ENCODE results near the gene PSMB7.

PSMB7 gene

DNA sequence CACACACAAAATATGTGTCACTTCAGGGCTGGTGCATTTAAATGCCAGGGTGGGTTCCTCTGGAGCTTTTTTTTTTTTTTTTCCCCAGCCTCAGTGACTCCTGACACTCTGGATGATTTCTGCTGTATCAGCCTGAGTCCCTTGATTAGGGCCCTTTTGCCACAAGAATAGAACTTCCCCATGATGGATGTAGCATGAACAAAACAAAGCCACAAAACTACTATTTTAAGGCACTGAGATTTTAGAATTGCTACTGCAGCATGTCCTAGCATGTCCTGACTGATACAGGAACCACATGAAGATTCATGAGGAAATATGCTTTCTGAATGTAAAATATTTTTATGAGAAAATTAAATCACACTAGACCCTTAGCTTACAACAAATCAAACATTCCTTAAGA is 21.1 kb upstream of the PSMB7 start:
- Histone ChIP-seq H3K4ac (ENCODE audit: low read depth in 1 of 2, low read length in 2 of 2) (no peak overlapping the region), H2AK5ac (ENCODE audit: low read length, severe bottlenecking) (no peak overlapping the region), H3K18ac (ENCODE audit: low read depth in 1 of 2, low read length in 2 of 2) (no peak overlapping the region), H3K79me1 (replicated peaks; ENCODE audit: low read length, poor library complexity, severe bottlenecking) (no peaks in the 10 kb centered on the region), H4K91ac (ENCODE audit: low read length) (no peak overlapping the region), H2AFZ (ENCODE audit: low read depth, low read length) (no peak overlapping the region), H2BK120ac (ENCODE audit: low read depth, low read length) (no peak overlapping the region), H3K23ac (ENCODE audit: low read length in 2 of 2) (no peak overlapping the region), H3K9me3 (ENCODE audit: control insufficient read depth, low read length) (peaks cover 11% of the 10 kb centered on the region), H3K36me3 (ENCODE audit: control insufficient read depth in 1 of 2, insufficient read depth in 2 of 2, low read depth in 1 of 2, low read length in 2 of 2) (no peaks in the 10 kb centered on the region), H3K27ac (ENCODE audit: low read length, poor library complexity, severe bottlenecking) (no peak overlapping the region), H3K4me2 (ENCODE audit: low read length, poor library complexity, severe bottlenecking) (no peak overlapping the region), H2BK15ac (ENCODE audit: low read depth, poor library complexity, severe bottlenecking) (no peak overlapping the region), H3K27me3 (ENCODE audit: control insufficient read depth in 1 of 2, insufficient read depth in 1 of 2, low read length in 2 of 2) (peaks cover 24 to 31% of the 10 kb centered on the region in 2 experiments), H3K4me3 (ENCODE audit: insufficient read depth in 1 of 2, low read depth in 1 of 2, low read length in 2 of 2) (no peak overlapping the region), H2BK5ac (ENCODE audit: low read depth, low read length, poor library complexity, severe bottlenecking) (no peak overlapping the region), H3K9ac (ENCODE audit: low read length) (no peak overlapping the region), H2BK12ac (ENCODE audit: low read length in 2 of 2) (no peak overlapping the region), H4K8ac (ENCODE audit: low read length) (no peak overlapping the region), H3K4me1 (ENCODE audit: control insufficient read depth, insufficient read depth, low read depth, low read length) (no peaks in the 10 kb centered on the region), H3K14ac (ENCODE audit: low read length in 2 of 2) (no peak overlapping the region)
- no peak for DNase-seq

GRCh38 chr9:124429530-124429867 is 14.3 kb upstream of the PSMB7 start:
- Histone ChIP-seq H3K27me3 (ENCODE audit: control insufficient read depth in 1 of 2, insufficient read depth in 1 of 2, low read length in 2 of 2) (peaks cover 16 to 19% of the 10 kb centered on the region in 2 experiments), H2BK15ac (ENCODE audit: low read depth, poor library complexity, severe bottlenecking) (no peak overlapping the region)
- WGBS = 87% methylated on average over 4 of the region's 4 CpGs

GRCh38 chr9:124428751-124429529 is 13.7 kb upstream of the PSMB7 start:
- Histone ChIP-seq H3K9ac (ENCODE audit: low read length) (no peak overlapping the region), H4K8ac (ENCODE audit: low read length) (no peak overlapping the region), H4K91ac (ENCODE audit: low read length) (no peak overlapping the region), H3K14ac (ENCODE audit: low read length in 2 of 2) (no peak overlapping the region), H3K4me3 (ENCODE audit: insufficient read depth in 1 of 2, low read depth in 1 of 2, low read length in 2 of 2) (no peak overlapping the region), H2BK5ac (ENCODE audit: low read depth, low read length, poor library complexity, severe bottlenecking) (no peak overlapping the region), H3K36me3 (ENCODE audit: control insufficient read depth in 1 of 2, insufficient read depth in 2 of 2, low read depth in 1 of 2, low read length in 2 of 2) (no peaks in the 10 kb centered on the region), H3K9me3 (ENCODE audit: control insufficient read depth, low read length) (no peaks in the 10 kb centered on the region), H2AK5ac (ENCODE audit: low read length, severe bottlenecking) (no peak overlapping the region), H3K4me1 (ENCODE audit: control insufficient read depth, insufficient read depth, low read depth, low read length) (no peaks in the 10 kb centered on the region), H2BK120ac (ENCODE audit: low read depth, low read length) (no peak overlapping the region), H3K27me3 (ENCODE audit: control insufficient read depth in 1 of 2, insufficient read depth in 1 of 2, low read length in 2 of 2) (peaks cover 15 to 20% of the 10 kb centered on the region in 2 experiments), H3K4ac (ENCODE audit: low read depth in 1 of 2, low read length in 2 of 2) (no peak overlapping the region), H3K27ac (ENCODE audit: low read length, poor library complexity, severe bottlenecking) (no peak overlapping the region), H3K18ac (ENCODE audit: low read depth in 1 of 2, low read length in 2 of 2) (no peak overlapping the region), H2AFZ (ENCODE audit: low read depth, low read length) (no peak overlapping the region), H3K23ac (ENCODE audit: low read length in 2 of 2) (no peak overlapping the region), H3K79me1 (replicated peaks; ENCODE audit: low read length, poor library complexity, severe bottlenecking) (no peaks in the 10 kb centered on the region), H3K4me2 (ENCODE audit: low read length, poor library complexity, severe bottlenecking) (no peak overlapping the region), H2BK15ac (ENCODE audit: low read depth, poor library complexity, severe bottlenecking) (no peak overlapping the region), H2BK12ac (ENCODE audit: low read length in 2 of 2) (no peak overlapping the region)
- 87% methylated on average over 28 of the region's 28 CpGs for WGBS
- no peak for DNase-seq

More at GRCh38 chr9:124429530-124429867, 14.3 kb upstream of the PSMB7 start:
- Histone ChIP-seq H3K23ac (ENCODE audit: low read length in 2 of 2) (no peak overlapping the region), H2BK12ac (ENCODE audit: low read length in 2 of 2) (no peak overlapping the region), H3K4me3 (ENCODE audit: insufficient read depth in 1 of 2, low read depth in 1 of 2, low read length in 2 of 2) (no peak overlapping the region), H3K36me3 (ENCODE audit: control insufficient read depth in 1 of 2, insufficient read depth in 2 of 2, low read depth in 1 of 2, low read length in 2 of 2) (no peaks in the 10 kb centered on the region), H3K9me3 (ENCODE audit: control insufficient read depth, low read length) (no peaks in the 10 kb centered on the region), H3K79me1 (replicated peaks; ENCODE audit: low read length, poor library complexity, severe bottlenecking) (no peaks in the 10 kb centered on the region), H3K27ac (ENCODE audit: low read length, poor library complexity, severe bottlenecking) (no peak overlapping the region), H3K18ac (ENCODE audit: low read depth in 1 of 2, low read length in 2 of 2) (no peak overlapping the region), H3K4me1 (ENCODE audit: control insufficient read depth, insufficient read depth, low read depth, low read length) (no peaks in the 10 kb centered on the region), H4K91ac (ENCODE audit: low read length) (no peak overlapping the region), H3K4ac (ENCODE audit: low read depth in 1 of 2, low read length in 2 of 2) (no peak overlapping the region), H2AFZ (ENCODE audit: low read depth, low read length) (no peak overlapping the region), H3K14ac (ENCODE audit: low read length in 2 of 2) (no peak overlapping the region), H3K9ac (ENCODE audit: low read length) (no peak overlapping the region), H4K8ac (ENCODE audit: low read length) (no peak overlapping the region), H2AK5ac (ENCODE audit: low read length, severe bottlenecking) (no peak overlapping the region), H2BK120ac (ENCODE audit: low read depth, low read length) (no peak overlapping the region), H2BK5ac (ENCODE audit: low read depth, low read length, poor library complexity, severe bottlenecking) (no peak overlapping the region), H3K4me2 (ENCODE audit: low read length, poor library complexity, severe bottlenecking) (no peak overlapping the region)
- no peak for DNase-seq

- Histone ChIP-seq H2AFZ (ENCODE audit: low read depth, low read length) (no peak overlapping the region), H3K4me2 (ENCODE audit: low read length, poor library complexity, severe bottlenecking) (no peak overlapping the region), H3K4me1 (ENCODE audit: control insufficient read depth, insufficient read depth, low read depth, low read length) (no peaks in the 10 kb centered on the region), H4K91ac (ENCODE audit: low read length) (no peak overlapping the region), H4K8ac (ENCODE audit: low read length) (no peak overlapping the region), H3K14ac (ENCODE audit: low read length in 2 of 2) (no peak overlapping the region), H2AK5ac (ENCODE audit: low read length, severe bottlenecking) (no peak overlapping the region), H3K4ac (ENCODE audit: low read depth in 1 of 2, low read length in 2 of 2) (no peak overlapping the region), H3K27me3 (ENCODE audit: control insufficient read depth in 1 of 2, insufficient read depth in 1 of 2, low read length in 2 of 2) (peaks cover 17 to 19% of the 10 kb centered on the region in 2 experiments), H2BK12ac (ENCODE audit: low read length in 2 of 2) (no peak overlapping the region), H3K9me3 (ENCODE audit: control insufficient read depth, low read length) (no peaks in the 10 kb centered on the region), H3K9ac (ENCODE audit: low read length) (no peak overlapping the region), H3K36me3 (ENCODE audit: control insufficient read depth in 1 of 2, insufficient read depth in 2 of 2, low read depth in 1 of 2, low read length in 2 of 2) (no peaks in the 10 kb centered on the region), H3K23ac (ENCODE audit: low read length in 2 of 2) (no peak overlapping the region), H2BK5ac (ENCODE audit: low read depth, low read length, poor library complexity, severe bottlenecking) (no peak overlapping the region), H3K27ac (ENCODE audit: low read length, poor library complexity, severe bottlenecking) (no peak overlapping the region), H3K18ac (ENCODE audit: low read depth in 1 of 2, low read length in 2 of 2) (no peak overlapping the region), H2BK120ac (ENCODE audit: low read depth, low read length) (no peak overlapping the region), H2BK15ac (ENCODE audit: low read depth, poor library complexity, severe bottlenecking) (no peak overlapping the region), H3K79me1 (replicated peaks; ENCODE audit: low read length, poor library complexity, severe bottlenecking) (no peaks in the 10 kb centered on the region), H3K4me3 (ENCODE audit: insufficient read depth in 1 of 2, low read depth in 1 of 2, low read length in 2 of 2) (no peak overlapping the region)
- DNase-seq = no peak
- 79% methylated on average over 4 of the region's 4 CpGs for WGBS
Measured at GRCh38 chr9:124427281-124427680, 12.0 kb upstream of the PSMB7 start.

Measured in mesenchymal stem cell (in vitro differentiated cells and primary cell).